Measurements from ENCODE around the gene ILKAP.

ILKAP gene

DNA sequence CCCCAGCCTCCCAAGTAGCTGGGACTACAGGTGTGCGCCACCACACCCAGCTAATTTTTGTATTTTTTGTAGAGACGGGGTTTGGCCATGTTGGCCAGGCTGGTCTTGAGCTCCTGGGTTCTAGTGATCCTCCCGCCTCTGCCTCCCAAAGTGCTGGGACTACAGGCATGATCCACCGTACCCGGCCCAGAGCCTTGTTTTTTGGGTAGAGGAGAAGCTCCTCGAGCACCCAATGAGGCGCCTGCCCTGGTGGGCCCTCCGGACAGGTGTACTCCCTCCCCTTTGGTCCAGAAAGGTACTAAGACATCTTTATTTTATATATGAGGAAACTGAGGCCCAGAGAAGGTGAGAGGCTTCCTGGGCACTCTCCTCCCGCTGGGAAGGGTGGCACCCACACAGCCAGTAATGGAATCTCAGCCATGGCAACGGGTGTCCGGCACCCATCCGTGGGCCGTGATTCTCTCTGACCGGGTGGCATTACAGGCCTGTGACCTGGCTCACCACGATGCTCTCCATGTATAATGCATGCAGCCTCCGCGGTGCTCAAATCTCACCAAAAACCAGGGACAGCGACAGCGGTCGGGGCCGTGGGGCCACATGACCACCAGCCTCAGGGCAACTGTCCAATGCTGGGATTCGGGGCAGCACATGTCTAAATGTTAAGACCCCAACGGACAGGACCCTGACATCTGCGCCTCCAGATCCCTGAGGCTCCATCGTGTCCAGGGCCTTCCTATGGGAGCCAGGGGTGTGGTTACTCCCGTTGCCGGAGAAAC is 81.8 kb downstream of the ILKAP start:
- no peak for DNase-seq

GRCh38 chr2:238120463-238121298 is 82.8 kb downstream of the ILKAP start:
- no peak for DNase-seq

Data from activated CD4-positive, alpha-beta T cell treated with anti-CD3 and anti-CD28 coated beads, Interleukin-2, amount 50 U/mL, for 48 hours (primary cell).